IMR-90 (cell line): ENCODE data around the gene CLPTM1L. TPM values are rescaled to one million over a fixed set of nuclear protein-coding genes. Genes with fewer than 3 reads are reported as not detected.
A peak's percentile ranks its signal among the peaks of the same experiment; 100 is the strongest.

Source experiments
- ATAC-seq: fragments of 200-7000 bp; cut with Tn5 transposase; 2 replicates; pipeline ENCODE4 v1.9.1; 2020; ENCODE audit warnings: low read depth, mild to moderate bottlenecking, moderate library complexity
- BruUV-seq: library from RNA; stranded (reverse); fragments of 400-500 nt; replicated peaks from 2 replicates; lab custom pipeline; 2021; lab: Mats Ljungman, UMichigan
- CTCF ChIA-PET: fragments of 300-600 bp; formaldehyde crosslinking; extraction: SDS; loops from one replicate; lab custom pipeline; 2021; ENCODE audit warnings: antibody characterized with exemption; lab: Yijun Ruan, JAX
- POLR2A ChIA-PET: fragments of 300-600 bp; sonication (Branson Sonifier 250); formaldehyde crosslinking; loops from one replicate; lab custom pipeline; 2022; ENCODE audit warnings: antibody characterized with exemption; ENCODE audit not compliant: unreplicated experiment; lab: Charles Lee
- DNase-seq: peaks from one replicate; pipeline ENCODE4 v3.0.0; 2013
- H2AFZ ChIP-seq: replicated peaks from 2 replicates; pipeline ENCODE3; 2013; ENCODE audit warnings: low read length, mild to moderate bottlenecking; ENCODE audit not compliant: poor library complexity
- H2AK5ac ChIP-seq: 2 replicates; pipeline ENCODE4 v1.6.1; 2013; ENCODE audit warnings: low read depth, low read length, inconsistent platforms
- H2AK9ac ChIP-seq: replicated peaks from 2 replicates; pipeline ENCODE3; 2013; ENCODE audit warnings: mild to moderate bottlenecking, low read depth, low read length, moderate library complexity; ENCODE audit not compliant: poor library complexity
- H2BK120ac ChIP-seq: 2 replicates; pipeline ENCODE4 v1.6.1; 2013; ENCODE audit warnings: low read depth, low read length, inconsistent platforms
- H2BK15ac ChIP-seq: 3 replicates; pipeline ENCODE4 v1.6.1; 2013; ENCODE audit warnings: low read depth, low read length, inconsistent platforms
- H2BK20ac ChIP-seq: 2 replicates; pipeline ENCODE4 v1.6.1; 2013; ENCODE audit warnings: low read depth, mild to moderate bottlenecking, inconsistent platforms, low read length, moderate library complexity
- H2BK5ac ChIP-seq: 2 replicates; pipeline ENCODE4 v1.6.1; 2013; ENCODE audit warnings: mild to moderate bottlenecking, low read depth, low read length, inconsistent platforms; ENCODE audit not compliant: poor library complexity, severe bottlenecking
- H3K14ac ChIP-seq: replicated peaks from 2 replicates; pipeline ENCODE4 v1.6.1; 2013; ENCODE audit warnings: low read depth, low read length, inconsistent platforms
- H3K18ac ChIP-seq: 2 replicates; pipeline ENCODE4 v1.6.1; 2013; ENCODE audit warnings: low read depth, low read length, control low read depth
- H3K23ac ChIP-seq: 2 replicates; pipeline ENCODE4 v1.6.1; 2013; ENCODE audit warnings: low read depth, low read length, inconsistent platforms
- H3K27ac ChIP-seq: 2 replicates; pipeline ENCODE4 v1.5.1; 2013; ENCODE audit warnings: mild to moderate bottlenecking, control low read depth, low read length; ENCODE audit not compliant: insufficient read depth
- H3K27me3 ChIP-seq: 2 replicates; pipeline ENCODE4 v1.6.1; 2013; ENCODE audit warnings: low read length; ENCODE audit not compliant: control insufficient read depth, insufficient read depth
- H3K36me3 ChIP-seq: 2 replicates; pipeline ENCODE4 v1.6.1; 2013; ENCODE audit warnings: low read length, mixed read lengths; ENCODE audit not compliant: control insufficient read depth, insufficient read depth
- H3K4ac ChIP-seq: 2 replicates; pipeline ENCODE4 v1.6.1; 2013; ENCODE audit warnings: low read depth, low read length, inconsistent platforms
- H3K4me1 ChIP-seq: 2 replicates; pipeline ENCODE4 v1.6.1; 2013; ENCODE audit warnings: low read length, mixed read lengths; ENCODE audit not compliant: control insufficient read depth, insufficient read depth
- H3K4me2 ChIP-seq: 2 replicates; pipeline ENCODE4 v1.6.1; 2013; ENCODE audit warnings: low read depth, mild to moderate bottlenecking, control low read depth, low read length, moderate library complexity
- H3K4me3 ChIP-seq: 2 replicates; pipeline ENCODE4 v1.5.1; 2013; ENCODE audit warnings: low read depth, mild to moderate bottlenecking, control low read depth, low read length, moderate library complexity; ENCODE audit not compliant: insufficient read depth
- H3K56ac ChIP-seq: 2 replicates; pipeline ENCODE4 v1.6.1; 2013; ENCODE audit warnings: low read length, inconsistent platforms; ENCODE audit not compliant: insufficient read depth; ENCODE audit errors: extremely low read depth
- H3K79me1 ChIP-seq, 2 experiments: 2 replicates each; pipeline ENCODE4 v1.6.1; 2013; ENCODE audit warnings: low read length in 2 of 2, inconsistent platforms in 1 of 2, low read depth in 1 of 2
- H3K9ac ChIP-seq: 2 replicates; pipeline ENCODE4 v1.6.1; 2013; ENCODE audit warnings: low read depth, low read length, control low read depth
- H3K9me1 ChIP-seq: 2 replicates; pipeline ENCODE4 v1.6.1; 2013; ENCODE audit warnings: low read length, inconsistent platforms; ENCODE audit not compliant: insufficient read depth
- H3K9me3 ChIP-seq: 2 replicates; pipeline ENCODE4 v1.6.1; 2013; ENCODE audit warnings: low read length; ENCODE audit not compliant: control insufficient read depth, insufficient read depth
- H4K20me1 ChIP-seq: 2 replicates; pipeline ENCODE4 v1.6.1; 2013; ENCODE audit warnings: low read length, inconsistent platforms; ENCODE audit not compliant: insufficient read depth
- H4K5ac ChIP-seq: 2 replicates; pipeline ENCODE4 v1.6.1; 2013; ENCODE audit warnings: mild to moderate bottlenecking, low read depth, low read length, control low read depth
- H4K8ac ChIP-seq, 2 experiments: 2 replicates each; pipeline ENCODE4 v1.6.1; 2013; ENCODE audit warnings: low read depth in 2 of 2, low read length in 2 of 2, control low read depth in 1 of 2, inconsistent platforms in 1 of 2
- H4K91ac ChIP-seq: 2 replicates; pipeline ENCODE4 v1.6.1; 2013; ENCODE audit warnings: low read depth, low read length, inconsistent platforms; ENCODE audit not compliant: insufficient read depth
- BHLHE40 ChIP-seq: fragments of 150-350 bp; IDR thresholded peaks from 2 replicates; pipeline ENCODE4 v1.6.1; 2016; ENCODE audit warnings: mild to moderate bottlenecking, low read depth, low read length
- CHD1 ChIP-seq: IDR thresholded peaks from 2 replicates; pipeline ENCODE4 v1.6.1; 2012; ENCODE audit warnings: low read depth, low read length, improper control_type of control experiment
- FOS ChIP-seq: fragments of 150-350 bp; IDR thresholded peaks from 2 replicates; pipeline ENCODE4 v1.6.1; 2016; ENCODE audit warnings: low read depth, low read length
- MAFK ChIP-seq: IDR thresholded peaks from 2 replicates; pipeline ENCODE4 v1.6.1; 2012; ENCODE audit warnings: low read depth, low read length, improper control_type of control experiment
- MAZ ChIP-seq: IDR thresholded peaks from 2 replicates; pipeline ENCODE4 v1.6.1; 2012; ENCODE audit warnings: low read depth, mild to moderate bottlenecking, low read length, improper control_type of control experiment, moderate library complexity, borderline replicate concordance
- MXI1 ChIP-seq: IDR thresholded peaks from 2 replicates; pipeline ENCODE4 v1.6.1; 2012; ENCODE audit warnings: low read depth, mild to moderate bottlenecking, low read length, moderate library complexity, borderline replicate concordance
- NFE2L2 ChIP-seq: fragments of 150-350 bp; IDR thresholded peaks from 2 replicates; pipeline ENCODE4 v1.6.1; 2016; ENCODE audit warnings: low read depth, mild to moderate bottlenecking, low read length
- POLR2A ChIP-seq: IDR thresholded peaks from 2 replicates; pipeline ENCODE4 v1.6.1; 2012; ENCODE audit warnings: mild to moderate bottlenecking, low read depth, low read length
- RAD21 ChIP-seq: IDR thresholded peaks from 2 replicates; pipeline ENCODE4 v1.6.1; 2012; ENCODE audit warnings: low read length, improper control_type of control experiment
- RCOR1 ChIP-seq: IDR thresholded peaks from 2 replicates; pipeline ENCODE4 v1.6.1; 2012; ENCODE audit warnings: mild to moderate bottlenecking, low read length, improper control_type of control experiment; ENCODE audit not compliant: insufficient replicate concordance
- RFX5 ChIP-seq: IDR thresholded peaks from 2 replicates; pipeline ENCODE4 v1.8.0; 2012; ENCODE audit warnings: low read depth, mild to moderate bottlenecking, low read length, moderate library complexity
- SMC3 ChIP-seq: fragments of 150-350 bp; IDR thresholded peaks from 2 replicates; pipeline ENCODE4 v1.6.1; 2016; ENCODE audit warnings: low read depth, mild to moderate bottlenecking, antibody characterized with exemption, low read length, moderate library complexity
- WGBS, 2 experiments: methylation state at CpG; one replicate each; pipeline versions ENCODE4 v1.1.5 to v1.1.7; 2013; ENCODE audit warnings: missing lambda C conversion rate in 2 of 2; ENCODE audit not compliant: insufficient read length in 1 of 2; ENCODE audit errors: extremely low coverage in 2 of 2; 5-methylcytosine and 5-hydroxymethylcytosine counted together
- dilution Hi-C: fragments of 300-500 bp; cut with HindIII; formaldehyde crosslinking; loops from one replicate; pipeline ENCODE4 v1.14.3; 2018; ENCODE audit warnings: low sequenced_read_pairs; ENCODE audit not compliant: unreplicated experiment
- in situ Hi-C: fragments of 300-500 bp; cut with MboI; formaldehyde crosslinking; loops from 3 replicates; pipeline ENCODE4 v1.14.3; 2019; ENCODE audit warnings: low sequenced_read_pairs, inconsistent platforms, mixed read lengths
- intact Hi-C: fragments of 100-400 bp; cut with micrococcal nuclease; formaldehyde crosslinking; loops from 2 replicates; pipeline ENCODE4 v1.10.0; 2022
- polyA plus RNA-seq, 3 experiments: library from polyadenylated mRNA; depleted of rRNA; stranded (reverse); fragments of >200 nt; gene quantifications; 2 replicates each; pipeline ENCODE4 v1.2.3, GENCODE V29; 2012; ENCODE audit warnings: low replicate concordance in 1 of 3
- total RNA-seq: library from RNA; depleted of rRNA; stranded (reverse); fragments of >200 nt; gene quantifications from 2 replicates; pipeline ENCODE4 v1.2.3, GENCODE V29; 2012
- TF ChIP-seq, protein P1 (sequence below): fragments of 150-350 bp; IDR thresholded peaks from 2 replicates; pipeline ENCODE4 v1.6.1; 2016; ENCODE audit warnings: low read depth, mild to moderate bottlenecking, low read length, moderate library complexity, borderline replicate concordance
- TF ChIP-seq, protein P2 (sequence below): fragments of 150-350 bp; IDR thresholded peaks from 2 replicates; pipeline ENCODE4 v1.6.1; 2017; ENCODE audit warnings: mild to moderate bottlenecking, antibody characterized with exemption, low read length, low read depth
- TF ChIP-seq, protein P3 (sequence below): conservative IDR thresholded peaks from 2 replicates; pipeline ENCODE4 v1.5.1; 2012; ENCODE audit warnings: mild to moderate bottlenecking, low read depth, low read length, improper control_type of control experiment

The CLPTM1L gene
- total and polyA plus RNA-seq, 2 of the 4 experiments (the other 2 are of a cell fraction), result 114 to 137 TPM

- POLR2A ChIA-PET, result no interaction called here
- H2AFZ ChIP-seq, result peak overlapping the region; percentile 43
- in situ Hi-C loops, result no loop called here
These were observed 20.1 kb downstream of the CLPTM1L start for GRCh38 chr5:1324719-1325190.

More at GRCh38 chr5:1324719-1325190, 20.1 kb downstream of the CLPTM1L start:
- H3K9ac ChIP-seq, result no peak overlapping the region
- CTCF ChIA-PET, result no interaction called here
- no peak overlapping the region for H2BK5ac ChIP-seq
- no peak overlapping the region for H2AK5ac ChIP-seq
- no peak overlapping the region for H3K27ac ChIP-seq
- dilution Hi-C loops (no loop called here), intact Hi-C loops (no loop called here)
- H3K14ac ChIP-seq, result no peak overlapping the region
- H2AK9ac ChIP-seq, result no peak overlapping the region
- peaks cover 1% of the 10 kb centered on the region; the same call in 1 of the 2 replicates for H3K4me1 ChIP-seq
- peaks cover 51% of the 10 kb centered on the region for H3K36me3 ChIP-seq
- H2BK120ac ChIP-seq, result no peak overlapping the region
- H3K56ac ChIP-seq, result no peak overlapping the region
- DNase-seq, result no peak
- H3K79me1 ChIP-seq, result peaks cover 6 to 10% of the 10 kb centered on the region in 2 experiments; a peak in 2 of 4 replicates
- H4K91ac ChIP-seq, result no peak overlapping the region
- H3K27me3 ChIP-seq, result no peaks in the 10 kb centered on the region
- H3K18ac ChIP-seq, result no peak overlapping the region
- no peak overlapping the region for H4K8ac ChIP-seq
- TF ChIP-seq POLR2A, result no peak
- TF ChIP-seq MAZ, result no peak
- TF ChIP-seq, protein P1, sequence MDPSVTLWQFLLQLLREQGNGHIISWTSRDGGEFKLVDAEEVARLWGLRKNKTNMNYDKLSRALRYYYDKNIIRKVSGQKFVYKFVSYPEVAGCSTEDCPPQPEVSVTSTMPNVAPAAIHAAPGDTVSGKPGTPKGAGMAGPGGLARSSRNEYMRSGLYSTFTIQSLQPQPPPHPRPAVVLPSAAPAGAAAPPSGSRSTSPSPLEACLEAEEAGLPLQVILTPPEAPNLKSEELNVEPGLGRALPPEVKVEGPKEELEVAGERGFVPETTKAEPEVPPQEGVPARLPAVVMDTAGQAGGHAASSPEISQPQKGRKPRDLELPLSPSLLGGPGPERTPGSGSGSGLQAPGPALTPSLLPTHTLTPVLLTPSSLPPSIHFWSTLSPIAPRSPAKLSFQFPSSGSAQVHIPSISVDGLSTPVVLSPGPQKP, result no peak
- no peak for TF ChIP-seq NFE2L2
- no peak for TF ChIP-seq MXI1
- TF ChIP-seq, protein P2, sequence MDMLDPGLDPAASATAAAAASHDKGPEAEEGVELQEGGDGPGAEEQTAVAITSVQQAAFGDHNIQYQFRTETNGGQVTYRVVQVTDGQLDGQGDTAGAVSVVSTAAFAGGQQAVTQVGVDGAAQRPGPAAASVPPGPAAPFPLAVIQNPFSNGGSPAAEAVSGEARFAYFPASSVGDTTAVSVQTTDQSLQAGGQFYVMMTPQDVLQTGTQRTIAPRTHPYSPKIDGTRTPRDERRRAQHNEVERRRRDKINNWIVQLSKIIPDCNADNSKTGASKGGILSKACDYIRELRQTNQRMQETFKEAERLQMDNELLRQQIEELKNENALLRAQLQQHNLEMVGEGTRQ, result no peak
- TF ChIP-seq BHLHE40, result no peak
- TF ChIP-seq, protein P3, sequence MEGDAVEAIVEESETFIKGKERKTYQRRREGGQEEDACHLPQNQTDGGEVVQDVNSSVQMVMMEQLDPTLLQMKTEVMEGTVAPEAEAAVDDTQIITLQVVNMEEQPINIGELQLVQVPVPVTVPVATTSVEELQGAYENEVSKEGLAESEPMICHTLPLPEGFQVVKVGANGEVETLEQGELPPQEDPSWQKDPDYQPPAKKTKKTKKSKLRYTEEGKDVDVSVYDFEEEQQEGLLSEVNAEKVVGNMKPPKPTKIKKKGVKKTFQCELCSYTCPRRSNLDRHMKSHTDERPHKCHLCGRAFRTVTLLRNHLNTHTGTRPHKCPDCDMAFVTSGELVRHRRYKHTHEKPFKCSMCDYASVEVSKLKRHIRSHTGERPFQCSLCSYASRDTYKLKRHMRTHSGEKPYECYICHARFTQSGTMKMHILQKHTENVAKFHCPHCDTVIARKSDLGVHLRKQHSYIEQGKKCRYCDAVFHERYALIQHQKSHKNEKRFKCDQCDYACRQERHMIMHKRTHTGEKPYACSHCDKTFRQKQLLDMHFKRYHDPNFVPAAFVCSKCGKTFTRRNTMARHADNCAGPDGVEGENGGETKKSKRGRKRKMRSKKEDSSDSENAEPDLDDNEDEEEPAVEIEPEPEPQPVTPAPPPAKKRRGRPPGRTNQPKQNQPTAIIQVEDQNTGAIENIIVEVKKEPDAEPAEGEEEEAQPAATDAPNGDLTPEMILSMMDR, result no peak
- TF ChIP-seq MAFK, result no peak
- TF ChIP-seq FOS, result no peak
- no peak for TF ChIP-seq RFX5
- no peak for TF ChIP-seq CHD1
- TF ChIP-seq RCOR1, result no peak
- TF ChIP-seq SMC3, result no peak
- TF ChIP-seq RAD21, result no peak
- WGBS, 2 experiments, result 97% methylated on average over 6 of the region's 17 CpGs; no CpG with 5 or more reads in 1 of the 2 experiments
- no peak overlapping the region for H3K4me2 ChIP-seq
- no peak overlapping the region for H4K5ac ChIP-seq
- peaks cover 4% of the 10 kb centered on the region for H4K20me1 ChIP-seq
- no peak overlapping the region for H3K4ac ChIP-seq
- peaks cover 13% of the 10 kb centered on the region for H3K9me3 ChIP-seq
- H3K23ac ChIP-seq, result no peak overlapping the region
- no peak overlapping the region for H3K4me3 ChIP-seq
- H3K9me1 ChIP-seq, result no peaks in the 10 kb centered on the region
- H2BK20ac ChIP-seq, result no peak overlapping the region
- no peak overlapping the region for H2BK15ac ChIP-seq
- no TSS peak for BruUV-seq
- no peak for ATAC-seq
